Measurements from ENCODE around the gene CKAP5.

The CKAP5 gene

DNA sequence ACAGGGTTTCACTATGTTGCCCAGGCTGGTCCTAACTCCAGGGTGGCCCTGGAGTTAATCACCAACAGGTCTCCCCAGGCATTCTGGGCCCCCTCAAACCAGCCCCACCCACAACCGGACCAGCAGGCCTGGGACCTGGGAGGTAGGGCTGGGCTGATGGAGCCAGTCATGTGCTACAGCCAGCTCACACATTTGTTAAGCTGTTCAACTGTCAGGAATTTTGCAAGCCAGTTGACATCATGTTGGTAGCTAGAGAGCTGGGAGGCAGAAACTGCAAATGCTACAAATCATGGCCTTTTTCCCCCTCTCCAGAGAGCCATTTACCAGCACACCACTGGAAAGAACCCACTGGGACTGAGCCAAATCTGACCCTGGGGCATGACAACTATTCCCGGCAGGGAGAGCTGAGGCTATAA, 152.5 kb downstream of the CKAP5 start:
- Histone ChIP-seq H4K20me1 (ENCODE audit: low read depth, low read length) (no peaks in the 10 kb centered on the region), H3K79me2 (ENCODE audit: insufficient read depth, low read length) (peaks cover under 1% of the 10 kb centered on the region; the same call in 1 of the 2 replicates), H3K27me3 (ENCODE audit: low read length) (no peaks in the 10 kb centered on the region), H2AFZ (ENCODE audit: low read depth, low read length, severe bottlenecking) (no peak overlapping the region), H3K9me2 (replicated peaks; ENCODE audit: insufficient read depth, low read length) (no peaks in the 10 kb centered on the region), H3K4me2 (ENCODE audit: low read depth, low read length, poor library complexity, severe bottlenecking) (no peak overlapping the region), H3F3A (ENCODE audit: insufficient read depth) (no peaks in the 10 kb centered on the region), H3K9me3 (ENCODE audit: insufficient read depth, low read length) (no peaks in the 10 kb centered on the region), H3K9ac (ENCODE audit: low read length) (no peak overlapping the region), H3K36me3 (ENCODE audit: low read length) (no peaks in the 10 kb centered on the region), H3K4me3 (ENCODE audit: insufficient read depth, low read length, poor library complexity, severe bottlenecking) (no peak overlapping the region), H3K27ac (ENCODE audit: low read depth, low read length) (no peak overlapping the region)
- TF ChIP-seq, protein P1, sequence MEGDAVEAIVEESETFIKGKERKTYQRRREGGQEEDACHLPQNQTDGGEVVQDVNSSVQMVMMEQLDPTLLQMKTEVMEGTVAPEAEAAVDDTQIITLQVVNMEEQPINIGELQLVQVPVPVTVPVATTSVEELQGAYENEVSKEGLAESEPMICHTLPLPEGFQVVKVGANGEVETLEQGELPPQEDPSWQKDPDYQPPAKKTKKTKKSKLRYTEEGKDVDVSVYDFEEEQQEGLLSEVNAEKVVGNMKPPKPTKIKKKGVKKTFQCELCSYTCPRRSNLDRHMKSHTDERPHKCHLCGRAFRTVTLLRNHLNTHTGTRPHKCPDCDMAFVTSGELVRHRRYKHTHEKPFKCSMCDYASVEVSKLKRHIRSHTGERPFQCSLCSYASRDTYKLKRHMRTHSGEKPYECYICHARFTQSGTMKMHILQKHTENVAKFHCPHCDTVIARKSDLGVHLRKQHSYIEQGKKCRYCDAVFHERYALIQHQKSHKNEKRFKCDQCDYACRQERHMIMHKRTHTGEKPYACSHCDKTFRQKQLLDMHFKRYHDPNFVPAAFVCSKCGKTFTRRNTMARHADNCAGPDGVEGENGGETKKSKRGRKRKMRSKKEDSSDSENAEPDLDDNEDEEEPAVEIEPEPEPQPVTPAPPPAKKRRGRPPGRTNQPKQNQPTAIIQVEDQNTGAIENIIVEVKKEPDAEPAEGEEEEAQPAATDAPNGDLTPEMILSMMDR (IDR thresholded peaks at IDR 0.05; ENCODE audit: insufficient read depth, low read length, poor library complexity, severe bottlenecking) = no peak
- TF ChIP-seq EZH2phosphoT487 (conservative IDR thresholded peaks at IDR 0.05; ENCODE audit: low read length) = no peak

Measured in SU-DHL-6 (cell line).